Heart left ventricle (tissue), 16 donors: ENCODE measurements around the gene DOP1A. TPM values are rescaled to one million over a fixed set of nuclear protein-coding genes. Genes with fewer than 3 reads are reported as not detected.

Experiments
- ATAC-seq, 4 donors: fragments of 200-7000 bp; cut with Tn5 transposase; one replicate each; pipeline ENCODE4 v1.9.1; 2020 to 2022; ENCODE audit warnings: moderate library complexity in 4 of 4, mild to moderate bottlenecking in 3 of 4, moderate number of reproducible peaks in 1 of 4
- DNase-seq, 5 donors: peaks; one replicate each; pipeline ENCODE4 v3.0.0-alpha.2; 2020
- H3K27ac ChIP-seq, 12 donors: fragments of 200-600 bp; sonication (generic) in 4 of 12; one replicate each; pipeline versions ENCODE4 v1.5.0 to v1.8.0; 2016 to 2022; ENCODE audit warnings: mild to moderate bottlenecking in 2 of 12
- H3K27me3 ChIP-seq, 9 donors: fragments of 200-600 bp; sonication (generic) in 2 of 9; one replicate each; pipeline versions ENCODE4 v1.5.1 to v1.8.0; 2016 to 2022; ENCODE audit warnings: mild to moderate bottlenecking in 3 of 9
- H3K36me3 ChIP-seq, 9 donors: fragments of 200-600 bp; sonication (generic) in 2 of 9; one replicate each; pipeline versions ENCODE4 v1.5.0 to v1.8.0; 2018 to 2022; ENCODE audit warnings: mild to moderate bottlenecking in 2 of 9
- H3K4me1 ChIP-seq, 12 donors: fragments of 200-600 bp; sonication (generic) in 4 of 12; one replicate each; pipeline versions ENCODE4 v1.5.0 to v1.8.0; 2016 to 2022; ENCODE audit warnings: mild to moderate bottlenecking in 3 of 12
- H3K4me3 ChIP-seq, 12 donors: fragments of 200-600 bp; sonication (generic) in 4 of 12; one replicate each; pipeline versions ENCODE4 v1.5.0 to v1.8.0; 2017 to 2022; ENCODE audit warnings: mild to moderate bottlenecking in 9 of 12, moderate library complexity in 4 of 12
- H3K9me3 ChIP-seq, 12 donors: fragments of 200-600 bp; sonication (generic) in 4 of 12; one replicate each; pipeline versions ENCODE4 v1.5.0 to v1.8.0; 2016 to 2022; ENCODE audit warnings: mild to moderate bottlenecking in 1 of 12
- CTCF ChIP-seq, 12 donors: fragments of 200-600 bp; sonication (generic) in 4 of 12; IDR thresholded peaks; one replicate each; pipeline versions ENCODE4 v1.5.0 to v1.8.0; 2018 to 2022; ENCODE audit warnings: antibody characterized with exemption in 12 of 12, mild to moderate bottlenecking in 5 of 12
- POLR2A ChIP-seq, 2 donors: fragments of 450-650 bp; IDR thresholded peaks; one replicate each; pipeline ENCODE4 v1.6.1; 2017; ENCODE audit warnings: antibody characterized with exemption in 2 of 2, mild to moderate bottlenecking in 2 of 2, moderate library complexity in 2 of 2
- WGBS, 4 donors: extraction: QIAGEN DNeasy Blood & Tissue Kit in 2 of 4; methylation state at CpG; one replicate each; pipeline versions ENCODE4 v1.1.5 to v1.1.7; 2013 to 2018; 5-methylcytosine and 5-hydroxymethylcytosine counted together
- intact Hi-C, 10 donors: fragments of 100-400 bp; cut with DNase I; formaldehyde crosslinking; loops; one replicate each; pipeline versions ENCODE4 v1.11.1 to v1.14.2; 2022
- polyA plus RNA-seq, 2 donors: library from polyadenylated mRNA; stranded (reverse); fragments of 200-250 nt; gene quantifications; one replicate each; pipeline ENCODE4 v1.2.3, GENCODE V29; 2013
- total RNA-seq, 9 donors: library from RNA; depleted of rRNA in 2 of 9; stranded (reverse); fragments of >200 nt in 2 of 9; fragmentation: NEBNext Ultra II Directional in 3 of 9; extraction: Animal tissue kit (Norgen Biotek cat#: 25700) in 3 of 9; gene quantifications; one replicate each; pipeline versions ENCODE4 v1.1.0 to v1.2.4, GENCODE V29; 2016 to 2023
- donor health status: ischemic (EF 13 %, LVEDD 7.1; RV severe dilation, severe dysfunction).
- donor health status: healthy with polysubstance abuse.
- donor health status: DM: no; HTN: yes; CAD: no.
- donor health status: DM: no; HTN: no; CAD: no.
- donor health status: ischemic (EF 25% LVEDD 6.9; RV normal size, moderate dysfunction).
- donor health status: ischemic (EF 25% LVEDD 5.7; RV mildly dilated, moderate dysfunction).
- donor health status: healthy.
- donor health status: DM: yes; HTN: yes; CAD: no.
- donor health status: ischemic (EF 35%, LVEDD 5.7; RV mildly dilated, moderate dysfunction).
- donor health status: nonischemic (EF 11% LVEDD 7.7; RV severe dilation, severe dysfunction).
- donor health status: DM: yes; HTN: yes; CAD: no.
- donor health status: PGD.
- donor health status: ischemic (EF 29% LVEDD 5.4; RV normal size, mild dysfunction).
- donor health status: nonischemic (EF 23%, LVEDD 6.1; RV moderate dilation, normal function).

The DOP1A gene
- total and polyA plus RNA-seq, 11 donors: 5.0 to 25.7 (median 22.6) TPM

- Histone ChIP-seq H3K4me3 (no peak overlapping the region), H3K9me3 (no peaks in the 10 kb centered on the region), H3K27me3 (no peaks in the 10 kb centered on the region), H3K27ac (no peak overlapping the region), H3K4me1 (peaks cover 0 to 6% (median 0%) of the 10 kb centered on the region in 12 donors), H3K36me3 (no peaks in the 10 kb centered on the region)
- ATAC-seq (no peak), DNase-seq (no peak)
- TF ChIP-seq CTCF (IDR thresholded peaks at IDR 0.05): no peak
- TF ChIP-seq POLR2A (IDR thresholded peaks at IDR 0.05): no peak
- WGBS, 4 donors: 97 to 100% (median 98%) methylated on average over 2 of the region's 2 CpGs
- intact Hi-C loops: no loop called here
These were observed 29.2 kb upstream of the DOP1A start for GRCh38 chr6:83038246-83038645.

- 43 to 53% (median 50%) methylated on average over 4 of the region's 4 CpGs for WGBS, 4 donors
- Histone ChIP-seq H3K9me3 (no peaks in the 10 kb centered on the region), H3K4me3 (no peak overlapping the region), H3K36me3 (peaks cover 0 to 5% (median 0%) of the 10 kb centered on the region in 9 donors), H3K27ac (no peak overlapping the region), H3K4me1 (peaks cover 0 to 6% (median 0%) of the 10 kb centered on the region in 12 donors), H3K27me3 (no peaks in the 10 kb centered on the region)
- DNase-seq (no peak), ATAC-seq (peak; percentile 61 to 74 (median 66))
- intact Hi-C loops: no loop called here
- TF ChIP-seq POLR2A (IDR thresholded peaks at IDR 0.05) (no peak), CTCF (IDR thresholded peaks at IDR 0.05) (no peak)
These were observed 24.9 kb upstream of the DOP1A start for GRCh38 chr6:83042467-83043053.

GRCh38 chr6:83044091-83044768 lies 23.2 kb upstream of the DOP1A start:
- no peak for ATAC-seq
- Histone ChIP-seq H3K36me3 (peaks cover 0 to 5% (median 0%) of the 10 kb centered on the region in 9 donors), H3K27me3 (no peaks in the 10 kb centered on the region), H3K4me3 (no peak overlapping the region), H3K27ac (no peak overlapping the region), H3K4me1 (peaks cover 0 to 6% (median 0%) of the 10 kb centered on the region in 12 donors), H3K9me3 (no peaks in the 10 kb centered on the region)
- no peak for DNase-seq
- 80 to 88% (median 84%) methylated on average over 6 of the region's 6 CpGs for WGBS, 4 donors
- intact Hi-C loops: no loop called here
- no peak for TF ChIP-seq POLR2A (IDR thresholded peaks at IDR 0.05)
- no peak for TF ChIP-seq CTCF (IDR thresholded peaks at IDR 0.05)

DNA sequence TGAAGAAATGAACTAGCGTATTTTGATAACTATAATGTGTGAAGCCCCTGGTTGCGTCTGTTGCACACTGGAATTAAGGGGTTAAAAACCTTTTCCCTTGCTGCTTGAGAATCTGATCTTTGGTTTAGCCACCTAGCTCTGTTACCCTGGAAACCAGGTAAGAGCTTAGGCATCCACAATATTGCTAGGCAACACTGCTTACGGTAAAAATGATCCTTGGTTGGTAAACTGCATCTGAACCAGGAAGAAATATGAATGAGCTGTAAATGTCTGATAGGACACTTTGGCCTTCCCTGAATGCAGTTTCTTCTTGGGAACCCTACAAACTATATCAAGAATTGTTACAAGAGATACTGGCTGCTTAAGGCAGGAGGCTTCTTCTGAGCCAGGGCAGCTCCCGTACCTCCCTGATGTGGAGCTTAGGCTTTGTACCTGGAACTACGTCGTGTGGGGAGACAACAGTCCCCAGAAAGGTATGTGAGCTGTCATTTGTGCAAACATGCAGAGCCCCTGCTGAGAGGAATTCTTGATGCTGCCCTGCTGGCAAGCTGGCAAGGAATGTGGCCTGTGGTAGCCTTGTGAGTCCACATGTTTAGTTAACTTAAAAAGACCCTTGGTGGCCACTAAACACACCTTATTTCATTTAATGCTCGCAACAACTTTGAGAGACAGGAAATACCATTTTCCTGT lies 20.3 kb upstream of the DOP1A start:
- WGBS, 4 donors: 86 to 88% (median 87%) methylated on average over 7 of the region's 7 CpGs
- Histone ChIP-seq H3K4me3 (no peak overlapping the region), H3K9me3 (no peaks in the 10 kb centered on the region), H3K4me1 (peaks cover 0 to 6% (median 0%) of the 10 kb centered on the region in 12 donors), H3K36me3 (peaks cover 0 to 5% (median 0%) of the 10 kb centered on the region in 9 donors), H3K27ac (no peak overlapping the region), H3K27me3 (no peaks in the 10 kb centered on the region)
- intact Hi-C loops: no loop called here
- DNase-seq: no peak
- no peak for ATAC-seq
- TF ChIP-seq POLR2A (IDR thresholded peaks at IDR 0.05) (no peak), CTCF (IDR thresholded peaks at IDR 0.05) (no peak)
